Ascending aorta (tissue), 2 donors: Measurements from ENCODE around the gene AGAP3. TPM values are rescaled to one million over a fixed set of nuclear protein-coding genes. Genes with fewer than 3 reads are reported as not detected.

Experiments
- DNase-seq, 2 donors: peaks; one replicate each; pipeline ENCODE4 v3.0.0-alpha.2; 2019; ENCODE audit warnings: low spot score in 2 of 2
- H3K27ac ChIP-seq, 2 donors: fragments of 200-600 bp; sonication (generic); one replicate each; pipeline ENCODE4 v1.5.1; 2016 to 2017; ENCODE audit warnings: mild to moderate bottlenecking in 1 of 2
- H3K27me3 ChIP-seq: fragments of 200-600 bp; sonication (generic); one replicate; pipeline ENCODE4 v1.5.1; 2017
- H3K36me3 ChIP-seq, 2 donors: fragments of 200-600 bp; sonication (generic); one replicate each; pipeline ENCODE4 v1.5.1; 2016
- H3K4me1 ChIP-seq, 2 donors: fragments of 200-600 bp; sonication (generic); one replicate each; pipeline ENCODE4 v1.5.1; 2016 to 2017; ENCODE audit warnings: mild to moderate bottlenecking in 1 of 2
- H3K4me3 ChIP-seq, 2 donors: fragments of 200-600 bp; sonication (generic); one replicate each; pipeline ENCODE4 v1.5.1; 2016 to 2017; ENCODE audit warnings: mild to moderate bottlenecking in 1 of 2
- H3K9me3 ChIP-seq, 2 donors: fragments of 200-600 bp; sonication (generic); one replicate each; pipeline ENCODE4 v1.5.1; 2016
- intact Hi-C: fragments of 100-400 bp; cut with DNase I; formaldehyde crosslinking; loops from one replicate; pipeline ENCODE4 v1.15.1; 2023
- total RNA-seq: library from RNA; depleted of rRNA; stranded (reverse); fragments of >200 nt; gene quantifications from one replicate; pipeline ENCODE4 v1.1.0, GENCODE V29; 2016
- TF ChIP-seq, protein P1 (sequence below), 3 experiments: fragments of 200-600 bp in 2 of 3; fragments of 450-650 bp in 1 of 3; sonication (generic) in 2 of 3; IDR thresholded peaks; one replicate each; pipeline ENCODE4 v1.5.1; 2016 to 2019; ENCODE audit warnings: antibody characterized with exemption in 3 of 3, mild to moderate bottlenecking in 1 of 3, moderate library complexity in 1 of 3

Gene AGAP3
- total RNA-seq, 1 donor from 2014 or later, result 82.6 TPM

DNA sequence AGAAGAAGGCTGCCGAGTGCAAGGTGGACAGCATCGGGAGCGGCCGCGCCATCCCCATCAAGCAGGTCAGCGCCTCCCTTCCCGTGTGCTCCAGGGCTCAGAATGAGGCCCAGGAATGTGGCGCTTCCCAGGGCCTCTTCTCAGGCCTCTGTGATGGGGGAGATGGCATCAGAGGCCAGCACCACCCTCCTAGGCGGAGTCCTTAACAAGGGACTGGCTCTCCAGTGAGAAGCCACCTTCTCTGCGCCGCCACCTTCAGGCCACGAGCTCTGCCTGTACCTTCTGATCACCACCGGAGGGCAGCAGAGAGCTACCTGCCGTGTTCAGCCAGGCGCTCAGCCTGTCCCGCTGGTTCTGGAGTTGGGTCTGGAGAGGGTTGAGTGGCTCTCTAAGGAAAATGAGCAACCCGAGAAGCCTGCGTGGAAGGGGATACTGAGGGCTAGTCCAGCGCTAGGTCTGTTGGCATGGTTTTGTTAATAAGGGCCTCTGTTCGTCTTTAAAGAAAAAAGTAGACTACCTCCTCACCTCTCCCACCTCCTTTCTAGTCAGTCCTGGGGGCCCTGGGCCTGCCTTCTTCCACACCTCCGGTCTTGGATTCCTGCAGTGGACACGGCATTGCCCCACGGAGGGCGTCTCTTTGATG, 37.7 kb downstream of the AGAP3 start:
- Histone ChIP-seq H3K36me3 (peaks cover 31 to 54% of the 10 kb centered on the region in 2 donors), H3K4me3 (no peak overlapping the region), H3K27ac (no peak overlapping the region), H3K27me3 (no peaks in the 10 kb centered on the region), H3K9me3 (no peaks in the 10 kb centered on the region), H3K4me1 (peaks cover 3 to 5% of the 10 kb centered on the region in 2 donors)
- TF ChIP-seq, protein P1, sequence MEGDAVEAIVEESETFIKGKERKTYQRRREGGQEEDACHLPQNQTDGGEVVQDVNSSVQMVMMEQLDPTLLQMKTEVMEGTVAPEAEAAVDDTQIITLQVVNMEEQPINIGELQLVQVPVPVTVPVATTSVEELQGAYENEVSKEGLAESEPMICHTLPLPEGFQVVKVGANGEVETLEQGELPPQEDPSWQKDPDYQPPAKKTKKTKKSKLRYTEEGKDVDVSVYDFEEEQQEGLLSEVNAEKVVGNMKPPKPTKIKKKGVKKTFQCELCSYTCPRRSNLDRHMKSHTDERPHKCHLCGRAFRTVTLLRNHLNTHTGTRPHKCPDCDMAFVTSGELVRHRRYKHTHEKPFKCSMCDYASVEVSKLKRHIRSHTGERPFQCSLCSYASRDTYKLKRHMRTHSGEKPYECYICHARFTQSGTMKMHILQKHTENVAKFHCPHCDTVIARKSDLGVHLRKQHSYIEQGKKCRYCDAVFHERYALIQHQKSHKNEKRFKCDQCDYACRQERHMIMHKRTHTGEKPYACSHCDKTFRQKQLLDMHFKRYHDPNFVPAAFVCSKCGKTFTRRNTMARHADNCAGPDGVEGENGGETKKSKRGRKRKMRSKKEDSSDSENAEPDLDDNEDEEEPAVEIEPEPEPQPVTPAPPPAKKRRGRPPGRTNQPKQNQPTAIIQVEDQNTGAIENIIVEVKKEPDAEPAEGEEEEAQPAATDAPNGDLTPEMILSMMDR (IDR thresholded peaks at IDR 0.05), result peak; percentile 89 to 98 (median 98)
- intact Hi-C loops, result loop anchor here (1.0 to 2.0 kb wide), 2 partner anchors 48 to 179 kb away; no protein-coding TSS in a partner anchor
- DNase-seq, result peak; percentile 22 to 88

- Histone ChIP-seq H3K4me1 (peaks cover 3 to 5% of the 10 kb centered on the region in 2 donors), H3K27me3 (no peaks in the 10 kb centered on the region), H3K4me3 (no peak overlapping the region), H3K36me3 (peaks cover 31 to 54% of the 10 kb centered on the region in 2 donors), H3K27ac (no peak overlapping the region), H3K9me3 (no peaks in the 10 kb centered on the region)
- no peak for DNase-seq
- TF ChIP-seq, protein P1 (IDR thresholded peaks at IDR 0.05), result no peak
- intact Hi-C loops, result loop anchor here (1.0 to 2.0 kb wide), 2 partner anchors 48 to 178 kb away; no protein-coding TSS in a partner anchor
Observed at GRCh38 chr7:151124481-151124880, 38.2 kb downstream of the AGAP3 start.

DNA sequence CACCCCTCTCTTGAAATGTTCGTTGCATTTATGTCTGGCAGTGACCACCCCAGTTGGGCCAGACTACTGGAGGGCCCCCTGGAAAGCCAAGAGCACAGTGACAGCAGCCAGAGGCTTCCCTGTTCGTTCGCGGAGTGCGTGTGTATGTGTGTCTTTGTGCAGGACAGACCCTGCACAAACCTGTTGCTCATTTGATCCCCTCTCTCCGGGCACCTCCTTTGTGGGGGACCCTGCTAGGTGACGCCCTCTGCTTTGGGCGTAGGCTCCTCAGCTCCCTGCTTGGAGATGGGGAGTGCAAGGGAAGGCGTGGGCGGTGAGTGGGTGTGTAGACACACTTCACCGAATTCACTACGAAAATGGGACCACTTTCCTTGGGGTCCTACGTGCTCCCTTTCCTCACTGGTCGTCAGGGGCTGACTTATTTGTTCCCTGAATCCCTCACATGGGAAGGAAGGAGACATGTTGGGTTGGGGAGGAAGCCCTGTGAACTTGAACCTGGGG, 38.7 kb downstream of the AGAP3 start:
- no peaks in the 10 kb centered on the region for H3K27me3 ChIP-seq
- H3K4me3 ChIP-seq, result no peak overlapping the region
- H3K4me1 ChIP-seq, result peaks cover 3 to 5% of the 10 kb centered on the region in 2 donors
- H3K27ac ChIP-seq, result no peak overlapping the region
- TF ChIP-seq, protein P1 (IDR thresholded peaks at IDR 0.05), result no peak
- H3K36me3 ChIP-seq, result peaks cover 31 to 54% of the 10 kb centered on the region in 2 donors
- intact Hi-C loops, result loop anchor here (1.0 to 2.0 kb wide), 2 partner anchors 47 to 178 kb away; no protein-coding TSS in a partner anchor
- no peak for DNase-seq
- no peaks in the 10 kb centered on the region for H3K9me3 ChIP-seq

DNA sequence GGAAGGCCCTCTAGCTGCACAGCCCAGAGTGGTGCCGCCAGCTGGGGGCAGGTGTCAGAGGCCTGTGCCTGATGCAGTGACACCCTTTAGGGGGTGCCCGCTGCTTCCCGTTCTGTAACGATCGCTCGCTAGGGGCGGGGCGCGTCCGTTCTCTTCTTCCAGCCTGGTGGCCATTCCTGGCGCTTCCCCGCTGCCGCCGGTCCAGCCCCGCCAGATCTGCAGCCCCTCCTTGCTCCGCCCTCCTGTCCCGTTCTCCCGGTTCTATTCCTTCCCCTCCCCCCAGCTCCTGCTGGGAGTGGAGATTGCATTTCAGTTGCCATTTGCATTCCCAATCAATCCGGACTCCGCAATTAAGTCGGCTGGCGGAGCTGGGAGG, 39.2 kb downstream of the AGAP3 start:
- peaks cover 3 to 5% of the 10 kb centered on the region in 2 donors for H3K4me1 ChIP-seq
- TF ChIP-seq, protein P1 (IDR thresholded peaks at IDR 0.05), result no peak
- H3K4me3 ChIP-seq, result peak overlapping the region; percentile 43 to 68
- H3K9me3 ChIP-seq, result no peaks in the 10 kb centered on the region
- H3K27ac ChIP-seq, result no peak overlapping the region
- no peak for DNase-seq
- H3K36me3 ChIP-seq, result peaks cover 31 to 54% of the 10 kb centered on the region in 2 donors
- intact Hi-C loops, result loop anchor here (2.0 kb wide), 1 partner anchor 177 kb away; no protein-coding TSS in a partner anchor
- no peaks in the 10 kb centered on the region for H3K27me3 ChIP-seq

DNA sequence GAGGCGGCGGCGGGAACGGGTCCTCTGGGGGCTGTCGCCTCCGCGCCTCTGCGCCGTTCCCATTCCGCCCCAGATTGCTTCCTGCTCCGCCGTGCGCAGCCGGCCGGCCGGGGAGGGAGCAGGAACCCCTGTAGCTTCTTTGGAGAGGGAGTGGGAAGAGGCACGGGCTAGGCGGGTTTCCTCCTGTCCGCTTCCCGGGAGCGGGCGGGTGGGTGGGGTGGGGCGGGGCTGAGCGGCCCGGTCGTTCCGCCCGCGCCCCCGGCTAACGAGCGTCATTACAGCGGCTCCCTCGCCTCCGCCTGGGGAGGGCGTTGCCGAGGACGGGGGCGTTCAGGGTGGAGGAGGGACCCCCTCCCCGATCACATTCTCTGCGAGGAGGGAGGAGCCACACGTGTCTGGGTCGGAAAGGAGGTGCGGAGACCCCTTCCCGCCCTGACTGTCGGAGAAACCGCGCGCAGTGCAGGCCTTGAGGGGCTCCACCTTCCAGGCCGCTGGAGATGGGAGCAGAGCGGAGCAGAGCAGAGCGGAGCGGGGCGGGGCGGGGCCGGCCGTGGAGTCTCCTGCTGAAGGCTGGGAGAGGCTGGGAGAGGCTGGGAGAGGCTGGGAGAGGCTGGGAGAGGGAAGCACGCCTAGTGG, 39.7 kb downstream of the AGAP3 start:
- Histone ChIP-seq H3K27ac (no peak overlapping the region), H3K4me1 (peaks cover 3 to 5% of the 10 kb centered on the region in 2 donors), H3K4me3 (peak overlapping the region; percentile 43 to 68), H3K36me3 (peaks cover 26 to 54% of the 10 kb centered on the region in 2 donors), H3K9me3 (no peaks in the 10 kb centered on the region), H3K27me3 (no peaks in the 10 kb centered on the region)
- TF ChIP-seq, protein P1 (IDR thresholded peaks at IDR 0.05), result no peak
- intact Hi-C loops, result loop anchor here (2.0 kb wide), 1 partner anchor 177 kb away; no protein-coding TSS in a partner anchor
- no peak for DNase-seq
